Neutrophil (primary cell): ENCODE data around the gene STX17.
A peak's percentile ranks its signal among the peaks of the same experiment; 100 is the strongest.

Experiments
- H3K27ac ChIP-seq: fragments of 200-600 bp; sonication (generic); 2 replicates; pipeline ENCODE4 v1.5.1; 2016; ENCODE audit warnings: mild to moderate bottlenecking, moderate library complexity
- H3K27me3 ChIP-seq: fragments of 200-600 bp; sonication (generic); 2 replicates; pipeline ENCODE4 v1.6.0; 2016; ENCODE audit warnings: mild to moderate bottlenecking
- H3K36me3 ChIP-seq: fragments of 200-600 bp; sonication (generic); 2 replicates; pipeline ENCODE4 v1.5.1; 2017
- H3K4me1 ChIP-seq, 2 experiments: fragments of 200-600 bp in 1 of 2; sonication (generic) in 1 of 2; 1 replicate in 1 of 2; 2 replicates in 1 of 2; pipeline versions ENCODE4 v1.5.1 to v1.6.1; 2013 to 2016; ENCODE audit warnings: low read depth in 1 of 2, low read length in 1 of 2, mild to moderate bottlenecking in 1 of 2, moderate library complexity in 1 of 2; ENCODE audit not compliant: control insufficient read depth in 1 of 2, insufficient read depth in 1 of 2
- H3K4me3 ChIP-seq, 2 experiments: fragments of 200-600 bp in 1 of 2; sonication (generic) in 1 of 2; 1 replicate in 1 of 2; 2 replicates in 1 of 2; pipeline ENCODE4 v1.5.1; 2013 to 2016; ENCODE audit warnings: low read depth in 1 of 2, low read length in 1 of 2, mild to moderate bottlenecking in 1 of 2, moderate library complexity in 1 of 2
- H3K9me3 ChIP-seq: fragments of 200-600 bp; sonication (generic); 2 replicates; pipeline ENCODE4 v1.5.1; 2016
- TF ChIP-seq, protein P1 (sequence below): fragments of 200-600 bp; sonication (generic); IDR thresholded peaks from 2 replicates; pipeline ENCODE4 v1.5.1; 2016; ENCODE audit warnings: antibody characterized with exemption

STX17 gene

DNA sequence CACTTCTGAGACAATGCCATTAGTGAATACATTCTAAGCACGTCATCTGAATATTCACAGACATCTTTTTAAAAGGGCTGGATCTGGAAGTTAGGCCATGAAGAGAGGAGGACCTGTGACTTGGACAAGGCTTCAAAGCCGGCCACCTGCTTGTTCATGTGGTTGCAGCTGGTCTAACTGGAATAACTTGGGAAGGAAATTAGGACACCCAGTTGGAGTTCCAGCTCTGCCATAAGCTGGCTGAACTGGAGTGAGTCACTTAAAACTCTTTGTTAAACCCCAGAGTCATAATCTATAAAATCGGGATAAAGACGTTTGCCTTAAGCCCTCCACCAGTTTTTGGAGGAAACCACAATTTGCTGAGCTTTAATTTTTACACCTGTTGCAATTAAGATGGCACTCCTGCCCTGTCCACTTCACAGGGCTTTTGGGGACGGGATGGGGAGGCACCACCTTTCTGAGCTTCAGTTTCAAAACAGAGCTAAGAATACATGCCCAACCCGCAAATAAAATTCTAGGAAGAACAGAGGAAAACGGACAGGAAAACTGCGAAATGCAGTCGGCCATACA is 536 bp upstream of the STX17 start:
- Histone ChIP-seq H3K27ac (peak overlapping the region; percentile 88), H3K27me3 (no peaks in the 10 kb centered on the region), H3K36me3 (no peaks in the 10 kb centered on the region), H3K4me3 (peak overlapping the region; percentile 87 to 95), H3K4me1 (peaks cover 11 to 12% of the 10 kb centered on the region in 2 experiments), H3K9me3 (no peaks in the 10 kb centered on the region)
- TF ChIP-seq, protein P1, sequence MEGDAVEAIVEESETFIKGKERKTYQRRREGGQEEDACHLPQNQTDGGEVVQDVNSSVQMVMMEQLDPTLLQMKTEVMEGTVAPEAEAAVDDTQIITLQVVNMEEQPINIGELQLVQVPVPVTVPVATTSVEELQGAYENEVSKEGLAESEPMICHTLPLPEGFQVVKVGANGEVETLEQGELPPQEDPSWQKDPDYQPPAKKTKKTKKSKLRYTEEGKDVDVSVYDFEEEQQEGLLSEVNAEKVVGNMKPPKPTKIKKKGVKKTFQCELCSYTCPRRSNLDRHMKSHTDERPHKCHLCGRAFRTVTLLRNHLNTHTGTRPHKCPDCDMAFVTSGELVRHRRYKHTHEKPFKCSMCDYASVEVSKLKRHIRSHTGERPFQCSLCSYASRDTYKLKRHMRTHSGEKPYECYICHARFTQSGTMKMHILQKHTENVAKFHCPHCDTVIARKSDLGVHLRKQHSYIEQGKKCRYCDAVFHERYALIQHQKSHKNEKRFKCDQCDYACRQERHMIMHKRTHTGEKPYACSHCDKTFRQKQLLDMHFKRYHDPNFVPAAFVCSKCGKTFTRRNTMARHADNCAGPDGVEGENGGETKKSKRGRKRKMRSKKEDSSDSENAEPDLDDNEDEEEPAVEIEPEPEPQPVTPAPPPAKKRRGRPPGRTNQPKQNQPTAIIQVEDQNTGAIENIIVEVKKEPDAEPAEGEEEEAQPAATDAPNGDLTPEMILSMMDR, result no peak

DNA sequence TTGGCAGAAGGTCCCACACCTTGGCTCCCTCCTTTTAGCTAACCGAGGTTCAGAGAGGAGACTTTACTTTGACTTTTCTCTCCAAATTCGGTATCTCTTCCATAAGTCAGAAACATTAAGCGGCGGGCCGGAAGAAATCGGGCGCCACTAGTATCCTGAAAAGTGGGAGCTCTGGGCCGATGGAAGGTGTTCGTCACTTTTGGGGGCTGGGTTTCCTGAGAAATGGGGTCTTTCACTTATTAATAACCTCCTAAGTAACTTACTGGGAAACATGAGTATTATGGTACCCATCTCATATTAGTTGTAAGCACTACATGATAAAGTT is 716 bp downstream of the STX17 start:
- peak overlapping the region; percentile 87 to 95 for H3K4me3 ChIP-seq
- peaks cover 11 to 12% of the 10 kb centered on the region in 2 experiments for H3K4me1 ChIP-seq
- peak overlapping the region; percentile 88 for H3K27ac ChIP-seq
- no peaks in the 10 kb centered on the region for H3K9me3 ChIP-seq
- H3K36me3 ChIP-seq, result no peaks in the 10 kb centered on the region
- TF ChIP-seq, protein P1, result no peak
- H3K27me3 ChIP-seq, result no peaks in the 10 kb centered on the region

DNA sequence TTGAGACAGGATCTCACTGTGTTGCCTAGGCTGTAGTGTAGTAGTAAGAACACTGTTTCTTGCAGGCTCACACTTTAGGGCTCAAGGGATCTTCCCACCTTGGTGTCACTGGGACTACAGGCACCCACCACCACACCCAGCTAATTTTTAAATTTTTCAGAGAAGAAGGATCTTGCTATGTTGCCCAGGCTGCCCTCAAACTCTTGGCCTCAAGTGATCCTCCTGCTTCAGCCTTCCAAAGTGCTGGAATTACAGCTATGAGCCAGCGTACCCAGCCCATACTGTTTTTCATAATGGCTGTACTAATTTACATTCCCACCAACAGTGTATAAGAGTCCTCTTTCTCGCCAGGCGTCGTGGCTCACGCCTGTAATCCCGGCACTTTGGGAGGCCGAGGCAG is 5.1 kb downstream of the STX17 start:
- no peaks in the 10 kb centered on the region for H3K9me3 ChIP-seq
- no peak overlapping the region for H3K4me3 ChIP-seq
- peaks cover 5 to 6% of the 10 kb centered on the region in 2 experiments for H3K4me1 ChIP-seq
- peaks cover 12% of the 10 kb centered on the region for H3K36me3 ChIP-seq
- H3K27me3 ChIP-seq, result no peaks in the 10 kb centered on the region
- TF ChIP-seq, protein P1, result no peak
- no peak overlapping the region for H3K27ac ChIP-seq

DNA sequence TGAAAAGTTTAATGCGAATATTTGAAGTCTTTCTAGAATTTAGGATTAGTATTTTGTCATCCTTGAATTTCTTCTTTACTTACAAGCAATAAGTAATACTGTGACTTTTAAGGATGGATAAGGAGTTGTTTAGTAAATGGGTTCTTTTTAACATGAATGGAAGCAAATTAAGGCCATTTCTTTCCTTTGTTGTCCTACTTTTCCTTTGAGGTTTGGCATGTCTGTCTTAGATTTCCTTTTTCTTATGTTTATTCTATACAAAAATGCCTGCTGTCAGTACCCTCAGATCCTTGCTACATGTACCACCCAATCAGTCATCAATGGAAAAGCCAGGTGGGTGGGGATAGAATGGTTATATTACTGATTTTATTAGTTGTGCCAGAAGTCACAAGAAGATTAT is 10.2 kb downstream of the STX17 start:
- TF ChIP-seq, protein P1, result no peak
- H3K9me3 ChIP-seq, result no peaks in the 10 kb centered on the region
- H3K27ac ChIP-seq, result no peak overlapping the region
- H3K4me3 ChIP-seq, result no peak overlapping the region
- H3K36me3 ChIP-seq, result peaks cover 24% of the 10 kb centered on the region
- no peaks in the 10 kb centered on the region for H3K27me3 ChIP-seq
- no peaks in the 10 kb centered on the region for H3K4me1 ChIP-seq

- no peak overlapping the region for H3K27ac ChIP-seq
- H3K4me1 ChIP-seq, result no peaks in the 10 kb centered on the region
- TF ChIP-seq, protein P1, result no peak
- H3K36me3 ChIP-seq, result peaks cover 35% of the 10 kb centered on the region
- no peaks in the 10 kb centered on the region for H3K9me3 ChIP-seq
- no peak overlapping the region for H3K4me3 ChIP-seq
- H3K27me3 ChIP-seq, result no peaks in the 10 kb centered on the region
These were observed 11.7 kb downstream of the STX17 start for GRCh38 chr9:99918134-99918533.

DNA sequence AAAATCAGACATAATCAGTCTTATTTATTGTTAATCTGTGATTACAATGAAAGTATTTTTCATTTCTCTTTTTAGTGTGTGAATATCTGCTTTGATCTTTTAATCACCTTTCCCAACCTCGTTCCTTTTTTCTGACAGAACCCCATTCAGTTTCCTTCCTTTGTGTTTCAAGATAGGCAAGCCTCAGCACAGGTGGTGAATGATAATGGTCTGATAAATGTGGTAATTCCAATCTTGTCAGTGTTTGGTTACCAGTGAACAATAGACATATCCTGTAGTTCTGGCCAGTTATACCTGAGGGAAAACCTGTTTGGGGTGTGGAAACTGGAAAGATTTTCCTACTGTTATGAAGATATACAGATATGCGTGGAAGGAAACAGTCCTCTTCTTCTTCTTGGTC is 13.5 kb downstream of the STX17 start:
- H3K27ac ChIP-seq, result no peak overlapping the region
- no peaks in the 10 kb centered on the region for H3K27me3 ChIP-seq
- H3K4me1 ChIP-seq, result no peaks in the 10 kb centered on the region
- TF ChIP-seq, protein P1, result no peak
- peaks cover 39% of the 10 kb centered on the region for H3K36me3 ChIP-seq
- H3K9me3 ChIP-seq, result no peaks in the 10 kb centered on the region
- no peak overlapping the region for H3K4me3 ChIP-seq
